HuH-7 (cell line): ENCODE measurements around the gene KRT40.

Experiments used
- DNase-seq: peaks from one replicate; pipeline ENCODE4 v3.0.0; 2011; ENCODE audit warnings: low spot score

KRT40 gene

GRCh38 chr17:40996829-40997228 lies 12.7 kb upstream of the KRT40 start:
- no peak for DNase-seq

- no peak for DNase-seq
Measured at GRCh38 chr17:40995116-40995515, 11.0 kb upstream of the KRT40 start.

- no peak for DNase-seq
Measured at GRCh38 chr17:40993839-40994238, 9.7 kb upstream of the KRT40 start, which contains the start of gene KRTAP3-3. Gene KRTAP3-3, minus strand, starts transcription at chr17:40994164. Its CDS starts 67 bp downstream, at chr17:40994097.

GRCh38 chr17:40993084-40993483 lies 9.0 kb upstream of the KRT40 start:
- DNase-seq, result no peak

- DNase-seq, result no peak
Measured at GRCh38 chr17:40992666-40993065, 8.5 kb upstream of the KRT40 start.

- DNase-seq, result no peak
Measured at GRCh38 chr17:40986920-40987319, 2.8 kb upstream of the KRT40 start.

GRCh38 chr17:40981115-40981514 lies 3.0 kb downstream of the KRT40 start:
- DNase-seq, result no peak

- no peak for DNase-seq
Measured at GRCh38 chr17:40980596-40980995, 3.5 kb downstream of the KRT40 start.

GRCh38 chr17:40980117-40980516 lies 4.0 kb downstream of the KRT40 start:
- DNase-seq, result no peak

- no peak for DNase-seq
Measured at GRCh38 chr17:40978575-40979151, 5.5 kb downstream of the KRT40 start.

GRCh38 chr17:40975516-40975915 lies 8.6 kb downstream of the KRT40 start:
- no peak for DNase-seq

GRCh38 chr17:40974366-40974765 lies 9.8 kb downstream of the KRT40 start:
- no peak for DNase-seq

GRCh38 chr17:40967582-40967981 lies 16.5 kb downstream of the KRT40 start:
- DNase-seq, result no peak

GRCh38 chr17:40966848-40967247 lies 17.3 kb downstream of the KRT40 start, which contains the start of gene KRT39:
Gene KRT39, minus strand, starts transcription at chr17:40966948. Its CDS starts 92 bp downstream, at chr17:40966856.
- no peak for DNase-seq

GRCh38 chr17:40963838-40964237 lies 20.3 kb downstream of the KRT40 start:
- no peak for DNase-seq

GRCh38 chr17:40962059-40962561 lies 22.0 kb downstream of the KRT40 start:
- DNase-seq, result no peak

GRCh38 chr17:40961591-40961990 lies 22.5 kb downstream of the KRT40 start:
- DNase-seq, result no peak

- DNase-seq, result no peak
Measured at GRCh38 chr17:40960144-40960543, 24.0 kb downstream of the KRT40 start.

GRCh38 chr17:40958086-40958953 lies 25.8 kb downstream of the KRT40 start:
- no peak for DNase-seq

- DNase-seq, result peak; percentile 51
Measured at GRCh38 chr17:40956401-40957254, 27.5 kb downstream of the KRT40 start.

- DNase-seq, result no peak
Measured at GRCh38 chr17:40953881-40954280, 30.2 kb downstream of the KRT40 start.

GRCh38 chr17:40952661-40953060 lies 31.5 kb downstream of the KRT40 start:
- DNase-seq, result no peak
